ENCODE measurements around the gene GMDS.

Gene GMDS

DNA sequence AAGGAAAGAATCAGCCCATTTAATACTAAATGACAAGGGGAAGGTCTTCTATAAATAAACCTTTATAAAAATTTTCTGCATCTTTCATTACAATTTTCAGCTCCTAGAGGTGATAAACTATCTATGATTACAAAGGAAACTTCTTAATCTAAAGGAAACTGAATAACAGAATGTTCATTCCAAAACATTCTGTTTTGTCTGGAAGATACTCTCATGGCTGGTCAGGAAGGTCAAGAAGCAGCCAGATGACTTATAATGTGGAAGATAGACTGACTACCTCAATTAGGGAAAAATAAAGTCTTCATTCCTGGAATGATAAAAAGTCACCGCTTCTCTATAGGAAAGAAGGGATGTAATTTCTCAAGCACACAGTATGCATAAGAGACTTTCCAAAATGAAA lies 131.3 kb downstream of the GMDS start:
- in situ Hi-C loops (cut with HindIII; ENCODE audit: low sequenced_read_pairs), result loop anchor here (25.0 kb wide), 1 partner anchor 327 kb away; no protein-coding TSS in a partner anchor

DNA sequence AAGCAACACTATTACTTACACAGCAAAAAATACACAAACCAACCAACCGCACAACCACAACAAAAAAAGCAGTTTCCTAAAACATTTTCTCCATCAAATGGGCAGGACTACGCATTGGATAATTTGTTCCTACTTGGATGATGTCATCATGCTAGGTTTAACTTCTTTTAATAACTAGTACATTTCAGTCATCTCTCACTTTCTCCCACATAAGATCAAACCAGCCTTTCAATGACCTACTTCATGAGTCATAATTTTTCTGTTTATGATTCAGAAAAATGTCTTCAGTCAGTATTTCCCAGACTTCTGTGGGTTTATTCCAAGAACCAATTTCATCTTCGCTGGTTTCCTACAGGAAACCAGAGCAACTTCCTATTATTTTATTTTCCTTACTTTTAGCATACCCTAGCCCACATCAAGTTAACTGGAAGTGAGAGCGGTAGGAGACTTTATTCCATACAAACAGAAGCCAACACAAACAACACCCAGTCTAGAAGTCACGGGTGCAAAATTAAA lies 134.2 kb downstream of the GMDS start:
- in situ Hi-C loops (cut with HindIII; ENCODE audit: low sequenced_read_pairs), result loop anchor here (25.0 kb wide), 1 partner anchor 324 kb away; no protein-coding TSS in a partner anchor

DNA sequence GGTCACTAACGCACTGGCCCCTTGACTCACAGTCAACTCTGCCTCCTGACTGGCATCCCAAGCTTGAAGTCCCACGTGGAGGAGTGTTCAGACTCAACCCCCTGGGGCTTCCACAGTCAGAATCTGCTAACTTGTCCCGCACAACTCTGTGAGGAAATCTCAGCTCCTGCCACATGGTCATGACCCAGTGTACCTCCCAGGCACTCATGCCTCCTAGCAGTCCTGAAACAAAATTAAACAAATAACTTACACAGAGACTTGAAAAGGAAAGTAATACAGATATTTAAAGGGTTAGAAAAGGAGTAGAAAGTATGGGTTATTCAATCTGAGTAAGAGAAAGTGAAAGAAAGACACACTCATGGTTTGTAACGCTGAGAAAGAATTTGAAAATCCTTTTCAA lies 134.9 kb downstream of the GMDS start:
- in situ Hi-C loops (cut with HindIII; ENCODE audit: low sequenced_read_pairs), result loop anchor here (25.0 kb wide), 1 partner anchor 323 kb away; no protein-coding TSS in a partner anchor

DNA sequence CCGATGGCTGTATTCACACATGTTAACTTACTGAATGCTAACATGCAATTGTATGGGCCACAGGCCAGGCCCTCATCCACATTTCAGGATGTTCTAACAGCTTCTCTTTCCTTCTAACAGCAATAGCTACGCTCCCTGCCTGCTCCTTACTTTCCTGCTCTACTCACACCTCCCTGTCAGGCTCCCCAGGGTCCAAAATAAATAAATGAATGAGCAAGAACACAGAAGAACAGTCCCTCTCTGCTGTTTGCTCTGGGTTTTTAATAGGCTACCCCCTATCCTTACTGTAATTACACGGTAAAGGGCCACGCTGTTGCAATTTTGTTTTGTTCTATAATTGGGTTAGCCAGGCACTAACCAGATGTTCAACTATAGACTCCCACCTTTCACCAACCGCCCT lies 135.6 kb downstream of the GMDS start:
- in situ Hi-C loops (cut with HindIII; ENCODE audit: low sequenced_read_pairs), result loop anchor here (10.0 to 25.0 kb wide), 2 partner anchors 322 to 505 kb away; partner anchors contain the start of gene FOXC1

DNA sequence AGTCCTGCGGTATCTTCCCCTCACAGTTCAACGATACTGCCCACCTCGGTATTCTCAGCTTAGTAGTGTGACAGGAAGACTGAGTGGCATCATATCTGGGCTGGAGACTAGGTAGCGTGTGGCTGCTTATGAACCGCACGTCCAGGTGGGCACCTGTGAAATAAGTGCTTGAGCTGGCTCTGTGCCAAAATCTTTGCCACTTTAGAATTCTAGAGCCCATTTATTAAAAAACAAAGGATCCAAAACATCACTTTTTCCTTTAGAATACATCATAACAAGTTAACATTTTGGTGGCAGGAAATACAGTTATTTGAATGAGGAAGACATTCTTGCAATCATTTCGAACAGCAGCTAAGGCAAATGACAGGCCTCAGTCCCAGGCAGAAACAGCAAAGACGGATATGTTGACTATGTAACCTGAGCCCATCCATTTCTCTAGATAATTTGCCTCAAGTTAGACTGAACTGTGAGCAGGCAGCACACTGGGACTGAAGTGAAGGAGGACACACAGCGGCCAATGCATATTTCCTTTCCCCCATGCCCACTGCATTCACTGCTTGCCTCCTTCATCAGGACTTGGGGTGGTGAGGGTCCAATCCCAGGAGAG lies 136.6 kb downstream of the GMDS start:
- in situ Hi-C loops (cut with HindIII; ENCODE audit: low sequenced_read_pairs), result loop anchor here (10.0 to 25.0 kb wide), 2 partner anchors 322 to 504 kb away; partner anchors contain the start of gene FOXC1

DNA sequence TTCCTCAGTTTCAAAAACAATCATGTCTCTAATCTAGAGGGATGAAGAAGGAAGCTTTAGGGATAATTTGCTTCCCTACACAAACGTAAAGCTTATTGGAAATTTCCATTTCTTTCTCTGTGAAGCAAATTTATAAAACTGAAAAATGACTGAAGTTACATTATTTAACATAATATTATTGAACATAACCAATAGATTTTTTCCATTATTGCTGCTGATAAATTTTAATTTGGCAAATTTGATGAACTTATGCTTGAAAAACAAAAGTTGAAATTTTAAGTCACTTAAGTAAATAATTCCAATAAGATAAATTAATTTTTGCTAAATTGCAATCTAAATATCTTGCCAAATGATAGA lies 140.9 kb downstream of the GMDS start:
- in situ Hi-C loops (cut with HindIII; ENCODE audit: low sequenced_read_pairs), result loop anchor here (10.0 to 25.0 kb wide), 2 partner anchors 317 to 500 kb away; partner anchors contain the start of gene FOXC1

DNA sequence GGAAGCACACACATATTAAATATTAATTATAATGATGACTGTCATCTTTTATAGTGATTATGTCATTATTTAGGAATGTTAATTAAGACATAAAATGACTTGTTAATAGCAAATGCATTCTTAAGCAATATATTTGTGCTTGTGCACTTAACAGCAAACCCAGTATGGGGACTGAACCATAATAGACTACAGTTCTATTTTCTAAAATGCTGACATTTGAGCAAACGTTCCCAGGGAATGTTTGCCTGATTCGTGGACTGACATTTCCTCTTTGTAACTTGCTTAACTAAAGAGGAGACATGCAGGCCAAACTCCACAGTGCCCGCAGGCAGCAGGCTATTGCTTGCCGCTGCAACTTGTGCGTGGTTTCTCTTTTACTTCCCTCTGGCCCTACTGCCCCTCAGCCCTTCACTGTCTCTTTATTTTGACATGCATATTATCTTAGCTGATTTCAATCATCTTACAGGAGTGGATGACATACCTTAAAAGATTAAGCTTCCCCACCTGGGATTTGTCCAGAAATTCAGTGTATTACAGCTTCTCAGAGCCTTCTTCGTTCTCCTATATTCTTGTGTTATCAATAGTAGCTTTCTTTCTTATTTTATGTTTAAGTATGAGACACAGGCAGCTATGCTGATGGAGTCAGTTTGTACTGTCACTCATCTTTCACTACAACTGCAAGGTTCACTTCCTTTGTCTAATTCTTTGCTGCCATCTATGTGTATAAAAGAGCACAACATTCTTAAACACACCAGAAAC lies 141.5 kb downstream of the GMDS start:
- in situ Hi-C loops (cut with HindIII; ENCODE audit: low sequenced_read_pairs), result loop anchor here (10.0 to 25.0 kb wide), 2 partner anchors 317 to 499 kb away; partner anchors contain the start of gene FOXC1

DNA sequence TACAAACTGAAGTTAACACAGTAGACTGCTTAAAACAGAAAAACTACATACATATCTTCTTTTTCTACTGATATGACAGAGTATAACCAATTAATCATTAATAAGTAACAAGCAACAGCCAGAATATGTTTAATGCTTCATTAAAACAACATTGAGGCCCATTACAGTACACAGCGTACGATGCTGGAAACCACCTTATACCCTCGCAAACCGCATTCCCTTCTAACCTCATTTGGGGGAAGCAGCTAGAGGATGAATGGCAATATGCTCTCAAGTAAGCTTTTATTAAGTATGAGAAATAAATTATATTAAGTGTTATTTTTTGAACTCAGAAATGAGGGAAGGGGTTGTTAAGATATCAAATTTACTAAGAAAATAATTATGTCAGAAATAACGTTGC lies 142.4 kb downstream of the GMDS start:
- in situ Hi-C loops (cut with HindIII; ENCODE audit: low sequenced_read_pairs), result loop anchor here (10.0 to 25.0 kb wide), 2 partner anchors 316 to 498 kb away; partner anchors contain the start of gene FOXC1

DNA sequence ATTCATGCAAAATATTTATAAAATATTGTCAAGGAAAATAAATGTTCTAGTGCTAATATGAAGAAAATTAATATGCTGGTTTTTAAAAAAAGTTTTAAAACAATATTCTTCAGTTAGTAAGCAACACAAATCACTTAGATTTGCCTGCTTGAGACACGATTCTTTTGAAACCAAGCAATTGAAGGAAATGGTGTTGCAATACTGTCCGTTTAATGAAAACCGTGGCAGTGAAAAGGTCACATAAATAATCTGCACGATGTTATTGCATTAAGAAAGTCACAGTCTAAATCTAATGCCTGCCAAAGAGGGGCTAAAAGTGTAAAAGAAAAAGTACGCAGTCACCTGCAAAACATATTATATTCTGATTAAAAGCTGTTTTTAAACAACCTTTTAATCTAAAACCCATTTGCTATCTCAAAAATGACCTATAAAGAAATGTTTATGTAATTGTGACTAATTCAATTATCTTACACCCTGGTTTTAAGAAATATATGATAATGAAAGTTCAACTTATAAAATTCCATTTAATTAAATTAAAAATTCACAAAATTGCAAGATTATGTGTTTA lies 143.0 kb downstream of the GMDS start:
- in situ Hi-C loops (cut with HindIII; ENCODE audit: low sequenced_read_pairs), result loop anchor here (10.0 to 25.0 kb wide), 2 partner anchors 315 to 498 kb away; partner anchors contain the start of gene FOXC1

DNA sequence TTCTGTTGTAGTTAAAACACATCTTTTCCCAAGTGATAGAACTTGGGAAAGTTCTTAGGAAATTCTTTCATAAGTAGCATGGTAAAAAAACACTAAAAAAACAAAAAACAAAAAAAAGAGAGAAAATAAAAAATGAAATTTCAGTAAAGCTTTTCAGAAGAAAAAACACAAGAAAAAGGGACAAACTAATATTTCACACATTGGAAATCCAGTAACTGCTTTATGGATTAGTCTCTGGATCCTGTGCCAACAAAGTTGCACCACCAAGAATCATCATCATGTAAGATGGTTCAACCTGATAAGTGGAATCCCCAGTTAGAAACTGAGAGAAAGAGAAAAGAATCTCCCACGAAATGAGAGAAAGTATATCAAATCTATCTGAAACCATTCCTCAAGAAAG lies 144.2 kb downstream of the GMDS start:
- in situ Hi-C loops (cut with HindIII; ENCODE audit: low sequenced_read_pairs), result loop anchor here (10.0 to 25.0 kb wide), 2 partner anchors 314 to 496 kb away; partner anchors contain the start of gene FOXC1

DNA sequence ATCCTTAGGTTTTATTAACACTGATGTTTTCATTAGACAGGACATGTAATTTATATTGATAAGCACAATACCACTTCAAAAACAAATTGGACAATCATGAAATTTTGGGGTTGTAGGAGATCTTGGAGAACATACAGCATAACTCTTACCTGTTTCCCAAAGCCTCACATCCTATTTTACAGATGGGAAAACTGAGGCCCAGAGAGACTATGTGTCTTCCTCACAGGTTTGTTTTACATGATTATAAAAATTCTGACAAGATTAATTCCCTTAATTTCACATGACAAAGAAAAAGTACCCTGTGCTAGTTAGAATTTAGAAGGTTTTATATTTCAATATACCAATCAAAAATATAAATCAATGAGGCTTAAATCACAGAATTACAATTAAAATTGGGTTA lies 145.5 kb downstream of the GMDS start:
- in situ Hi-C loops (cut with HindIII; ENCODE audit: low sequenced_read_pairs), result loop anchor here (10.0 to 25.0 kb wide), 2 partner anchors 313 to 495 kb away; partner anchors contain the start of gene FOXC1

DNA sequence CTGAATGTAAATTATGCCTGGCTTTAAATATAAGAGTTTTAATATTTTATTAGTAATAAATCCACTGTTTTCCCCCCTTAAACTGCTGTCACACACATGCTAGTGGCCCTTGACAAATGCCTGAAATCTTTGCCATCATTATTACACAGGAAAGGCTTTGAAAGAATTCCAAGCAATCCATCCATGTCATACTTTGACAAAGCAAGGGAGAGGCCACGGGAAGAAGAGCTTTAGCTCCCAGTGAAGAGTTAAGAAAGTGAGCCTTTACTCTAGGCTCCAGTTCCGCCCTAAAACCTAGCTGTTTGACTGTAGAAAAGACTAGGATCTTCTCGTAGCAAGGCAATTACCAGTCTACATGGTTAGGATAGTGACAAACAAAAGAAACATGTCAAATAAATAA lies 147.9 kb downstream of the GMDS start:
- in situ Hi-C loops (cut with HindIII; ENCODE audit: low sequenced_read_pairs), result no loop called here

DNA sequence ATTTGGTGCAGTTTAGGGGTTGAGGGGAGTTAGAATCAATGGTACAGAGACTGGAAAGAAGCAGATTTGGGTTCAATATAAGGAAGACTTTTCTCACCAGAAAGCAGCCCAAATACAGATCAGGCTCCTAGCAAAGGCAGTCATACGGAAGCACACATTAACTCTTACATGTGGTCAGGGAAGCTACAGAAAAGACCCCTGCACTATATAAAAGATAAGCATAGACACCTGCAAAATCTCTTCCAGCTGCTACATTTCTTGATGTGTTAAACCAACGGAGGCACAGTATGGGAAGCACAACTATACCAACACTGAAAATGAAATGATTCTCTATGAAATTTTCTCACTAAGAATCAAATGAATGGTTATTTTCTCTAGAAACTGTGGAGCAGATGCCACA lies 150.8 kb downstream of the GMDS start:
- in situ Hi-C loops (cut with HindIII; ENCODE audit: low sequenced_read_pairs), result no loop called here

DNA sequence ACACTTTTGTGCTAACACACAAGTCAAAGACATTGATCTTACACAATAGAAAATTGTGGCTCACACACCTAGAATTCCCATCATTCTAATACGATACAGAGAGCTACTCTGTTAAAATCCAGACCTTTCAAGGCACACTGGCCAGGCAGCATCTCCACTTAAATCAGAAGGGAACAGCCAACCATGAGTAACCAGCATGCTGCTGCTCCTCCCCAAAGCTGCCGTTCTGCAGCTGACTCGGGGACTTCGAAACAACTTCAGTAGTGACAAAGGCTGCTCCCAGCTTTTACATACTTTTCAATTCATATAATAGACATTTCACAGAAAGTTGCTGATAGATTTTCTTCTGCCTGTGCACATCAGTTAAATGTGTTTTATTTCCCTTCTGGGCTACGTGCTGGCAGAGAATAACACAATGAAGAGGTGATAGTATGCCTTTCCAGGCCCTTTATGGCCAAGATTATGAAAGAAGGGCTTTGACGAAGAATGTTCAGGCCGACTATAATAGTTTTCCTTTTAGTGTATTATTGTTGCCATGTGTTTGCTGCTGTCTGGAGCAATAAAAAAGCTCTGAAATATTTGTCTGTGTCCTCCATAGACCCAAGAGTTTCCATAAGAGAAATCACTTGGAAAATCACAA lies 159.0 kb downstream of the GMDS start:
- in situ Hi-C loops (cut with HindIII; ENCODE audit: low sequenced_read_pairs), result no loop called here

DNA sequence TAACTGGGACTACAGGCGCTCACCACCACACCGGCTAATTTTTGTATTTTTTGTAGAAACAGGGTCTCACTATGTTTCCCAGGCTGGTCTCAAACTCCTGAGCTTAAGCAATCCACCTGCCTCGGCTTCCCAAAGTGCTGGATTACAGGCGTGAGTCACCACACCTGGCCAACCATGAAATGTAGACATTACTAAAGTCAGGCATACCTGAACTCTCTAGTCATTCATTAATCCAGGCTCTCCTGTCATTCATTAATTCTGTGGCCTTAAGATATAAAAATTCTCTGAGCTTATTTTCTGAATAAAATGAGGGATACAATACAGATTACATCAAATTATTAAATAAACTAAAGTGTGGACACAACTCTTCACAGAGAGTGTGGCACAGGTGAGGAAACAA lies 159.7 kb downstream of the GMDS start:
- in situ Hi-C loops (cut with HindIII; ENCODE audit: low sequenced_read_pairs), result no loop called here

DNA sequence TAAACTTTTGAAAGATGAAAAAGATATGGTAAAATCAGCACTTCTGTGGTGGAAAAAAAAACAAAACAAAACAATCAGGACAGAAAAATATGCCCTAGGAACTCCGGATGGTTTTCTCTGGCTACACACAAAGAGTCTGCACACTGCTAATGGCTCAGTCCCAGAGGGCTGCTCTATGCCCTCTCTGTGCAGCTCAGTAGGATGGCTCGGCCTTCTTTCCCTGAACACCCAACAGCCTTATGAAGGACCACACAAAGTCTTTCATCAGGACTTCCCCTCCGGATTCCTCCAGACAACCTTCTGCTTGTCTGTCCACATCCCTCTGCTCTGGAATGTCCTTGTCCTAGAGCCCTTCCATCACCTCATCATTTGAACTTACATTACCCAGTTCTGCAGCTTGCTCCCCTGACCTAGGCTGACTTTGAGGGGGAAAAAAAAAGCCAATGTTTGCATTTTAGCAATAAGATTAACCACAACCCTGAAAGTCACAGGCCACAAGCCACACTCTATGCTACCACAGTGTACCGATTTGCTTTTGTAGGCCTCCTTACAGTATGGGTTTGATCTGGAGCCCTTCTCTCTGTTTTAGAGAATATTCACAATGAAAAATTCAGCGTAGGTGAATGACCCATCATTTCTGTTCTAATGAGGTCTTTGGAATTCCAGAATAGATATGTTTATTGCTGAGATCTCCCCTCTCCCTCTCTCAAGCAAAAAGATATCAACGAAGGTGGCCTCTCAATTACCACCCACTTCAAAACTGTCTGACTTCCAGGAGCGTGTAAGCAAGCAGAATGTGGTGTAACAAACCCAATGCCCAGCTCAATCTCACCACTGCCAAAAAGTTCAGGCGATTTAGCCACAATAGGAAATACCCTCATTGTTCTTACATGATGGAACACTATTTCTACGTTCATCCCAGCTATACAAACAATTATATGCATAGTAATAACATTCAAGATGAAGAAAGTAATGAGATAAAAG lies 164.0 kb downstream of the GMDS start:
- in situ Hi-C loops (cut with HindIII; ENCODE audit: low sequenced_read_pairs), result no loop called here

DNA sequence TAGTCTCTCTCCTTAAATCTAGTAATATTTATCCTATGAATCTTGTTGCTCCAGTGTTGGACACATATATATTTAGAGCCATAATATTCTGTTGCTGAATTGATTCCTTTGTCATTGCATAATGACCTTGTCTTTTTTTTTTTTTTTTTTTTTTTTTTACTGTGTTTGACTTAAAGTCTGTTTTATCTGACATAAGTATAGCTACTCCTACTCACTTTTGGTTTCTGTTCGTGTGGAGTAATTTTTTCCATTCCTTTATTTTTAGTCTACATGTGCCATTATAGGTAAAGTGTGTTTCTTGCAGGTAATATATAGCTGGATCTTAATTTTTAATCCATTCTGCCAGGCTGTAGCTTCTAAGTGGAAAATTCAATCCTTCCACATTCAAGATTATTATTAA lies 166.5 kb downstream of the GMDS start:
- in situ Hi-C loops (cut with HindIII; ENCODE audit: low sequenced_read_pairs), result no loop called here

DNA sequence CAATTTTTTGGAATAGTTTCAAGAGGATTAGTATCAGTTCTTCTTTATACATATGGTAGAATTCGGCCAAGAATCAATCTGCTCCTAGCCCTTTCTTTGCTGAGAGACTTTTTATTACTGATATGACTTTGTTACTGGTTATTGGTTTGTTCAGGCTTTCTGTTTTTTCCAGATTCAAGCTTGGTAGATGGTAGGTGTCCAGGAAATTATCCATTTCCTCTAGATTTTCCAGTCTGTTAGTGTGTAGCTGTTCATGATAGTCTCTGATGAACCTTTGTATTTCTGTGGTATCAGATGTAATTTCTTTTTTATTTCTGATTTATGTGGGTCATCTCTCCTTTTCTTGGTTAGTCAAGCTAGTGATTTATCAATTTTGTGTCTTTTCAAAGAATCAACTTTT lies 167.6 kb downstream of the GMDS start:
- in situ Hi-C loops (cut with HindIII; ENCODE audit: low sequenced_read_pairs), result no loop called here

DNA sequence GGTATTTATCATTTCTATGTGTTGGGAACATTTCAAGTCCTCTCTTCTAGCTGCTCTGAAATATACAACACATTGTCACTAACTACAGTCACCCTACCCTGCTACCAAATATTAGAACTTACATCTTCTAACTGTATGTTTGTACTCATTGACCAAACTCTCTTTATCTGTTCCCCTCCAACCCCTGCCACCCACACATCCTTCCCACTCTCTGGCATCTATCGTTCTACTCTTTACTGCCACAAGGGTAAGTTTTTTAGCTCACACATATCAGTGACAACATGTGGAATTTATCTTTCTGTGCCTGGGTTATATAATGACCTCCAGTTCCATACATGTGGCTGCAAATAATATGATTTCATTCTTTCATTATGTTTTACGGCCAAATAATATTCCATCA lies 171.9 kb downstream of the GMDS start:
- in situ Hi-C loops (cut with HindIII; ENCODE audit: low sequenced_read_pairs), result no loop called here

DNA sequence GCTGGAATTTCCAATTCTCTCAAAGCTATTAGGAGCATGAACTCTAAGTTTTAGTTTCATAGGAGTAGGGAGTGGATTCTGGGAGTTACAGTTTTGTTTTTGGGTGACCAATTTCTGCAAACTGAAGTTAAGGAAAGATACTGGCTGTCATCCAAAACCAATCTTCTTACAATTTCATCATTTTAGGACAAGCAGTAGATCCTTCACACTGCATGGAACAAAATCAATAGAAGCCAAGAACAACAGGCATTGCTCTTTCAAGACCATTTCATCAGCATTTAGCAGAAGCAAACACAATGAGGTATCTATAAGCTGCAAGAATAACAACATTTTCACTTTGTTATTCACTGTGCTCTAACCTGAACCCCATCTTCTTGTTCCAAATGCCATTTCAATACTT lies 173.0 kb downstream of the GMDS start:
- in situ Hi-C loops (cut with HindIII; ENCODE audit: low sequenced_read_pairs), result no loop called here

Data from endothelial cell of hepatic sinusoid (primary cell).